Spleen (tissue), 7 donors: Measurements from ENCODE around the gene TIGAR.

ENCODE experiments used
- CTCF ChIP-seq, 11 experiments: fragments of 200-600 bp in 7 of 11; fragments of 450-650 bp in 4 of 11; sonication (generic) in 4 of 11; IDR thresholded peaks in 8 of 11; conservative IDR thresholded peaks in 3 of 11; 1 replicate in 7 of 11; 2 replicates in 4 of 11; pipeline versions ENCODE4 v1.4.0 to v1.8.0; 2016 to 2021; ENCODE audit warnings: antibody characterized with exemption in 11 of 11, inconsistent platforms in 4 of 11, mild to moderate bottlenecking in 1 of 11
- POLR2A ChIP-seq, 3 donors: fragments of 450-650 bp; IDR thresholded peaks; one replicate each; pipeline ENCODE4 v1.5.1; 2017; ENCODE audit warnings: antibody characterized with exemption in 3 of 3, mild to moderate bottlenecking in 1 of 3
- POLR2AphosphoS5 ChIP-seq, 3 donors: sonication (generic); formaldehyde crosslinking; IDR thresholded peaks; one replicate each; pipeline ENCODE4 v1.5.1; 2017; ENCODE audit warnings: antibody characterized with exemption in 3 of 3
- donor health status: DM: no; HTN: no; CAD: no; lungs with moderate emphysema.
- donor health status: DM: no; HTN: no; CAD: no.
- donor health status: DM: no; HTN: no; CAD: no.

GRCh38 chr12:4274396-4275015, 46.5 kb upstream of the TIGAR start:
- no peak for TF ChIP-seq CTCF (IDR thresholded peaks at IDR 0.05 in 8 of 11, conservative IDR thresholded peaks at IDR 0.05 in 3 of 11)
- TF ChIP-seq POLR2A (IDR thresholded peaks at IDR 0.05): no peak
- TF ChIP-seq POLR2AphosphoS5 (IDR thresholded peaks at IDR 0.05): no peak
